Astrocyte (in vitro differentiated cells and primary cell): Measurements from ENCODE around the gene SLC23A3.

ENCODE experiments used
- EZH2 ChIP-seq: IDR thresholded peaks from 2 replicates; pipeline ENCODE4 v1.6.1; 2012; ENCODE audit warnings: mild to moderate bottlenecking, low read length, inconsistent platforms; ENCODE audit not compliant: insufficient read depth
- TF ChIP-seq, protein P1 (sequence below): IDR thresholded peaks from 2 replicates; pipeline ENCODE4 v1.5.1; 2011; ENCODE audit warnings: low read depth, mild to moderate bottlenecking, inconsistent platforms, low read length, moderate library complexity; ENCODE audit not compliant: insufficient read depth

- TF ChIP-seq, protein P1, sequence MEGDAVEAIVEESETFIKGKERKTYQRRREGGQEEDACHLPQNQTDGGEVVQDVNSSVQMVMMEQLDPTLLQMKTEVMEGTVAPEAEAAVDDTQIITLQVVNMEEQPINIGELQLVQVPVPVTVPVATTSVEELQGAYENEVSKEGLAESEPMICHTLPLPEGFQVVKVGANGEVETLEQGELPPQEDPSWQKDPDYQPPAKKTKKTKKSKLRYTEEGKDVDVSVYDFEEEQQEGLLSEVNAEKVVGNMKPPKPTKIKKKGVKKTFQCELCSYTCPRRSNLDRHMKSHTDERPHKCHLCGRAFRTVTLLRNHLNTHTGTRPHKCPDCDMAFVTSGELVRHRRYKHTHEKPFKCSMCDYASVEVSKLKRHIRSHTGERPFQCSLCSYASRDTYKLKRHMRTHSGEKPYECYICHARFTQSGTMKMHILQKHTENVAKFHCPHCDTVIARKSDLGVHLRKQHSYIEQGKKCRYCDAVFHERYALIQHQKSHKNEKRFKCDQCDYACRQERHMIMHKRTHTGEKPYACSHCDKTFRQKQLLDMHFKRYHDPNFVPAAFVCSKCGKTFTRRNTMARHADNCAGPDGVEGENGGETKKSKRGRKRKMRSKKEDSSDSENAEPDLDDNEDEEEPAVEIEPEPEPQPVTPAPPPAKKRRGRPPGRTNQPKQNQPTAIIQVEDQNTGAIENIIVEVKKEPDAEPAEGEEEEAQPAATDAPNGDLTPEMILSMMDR: no peak
- TF ChIP-seq EZH2: no peak
Measured at GRCh38 chr2:219207134-219207883, 37.5 kb upstream of the SLC23A3 start.
